Esophagus squamous epithelium (tissue), 4 donors: ENCODE results near the gene HELLS.

ENCODE experiments used
- CTCF ChIP-seq, 6 experiments: fragments of 450-650 bp in 4 of 6; fragments of 200-600 bp in 2 of 6; sonication (generic) in 2 of 6; IDR thresholded peaks; one replicate each; pipeline ENCODE4 v1.5.1; 2016 to 2019; ENCODE audit warnings: antibody characterized with exemption in 6 of 6, mild to moderate bottlenecking in 4 of 6, moderate library complexity in 4 of 6
- POLR2A ChIP-seq, 4 donors: fragments of 450-650 bp; IDR thresholded peaks; one replicate each; pipeline ENCODE4 v1.6.1; 2017; ENCODE audit warnings: antibody characterized with exemption in 4 of 4, mild to moderate bottlenecking in 4 of 4, moderate library complexity in 3 of 4

- TF ChIP-seq CTCF (IDR thresholded peaks at IDR 0.05) (no peak), POLR2A (IDR thresholded peaks at IDR 0.05) (no peak)
These were observed 37.5 kb downstream of the HELLS start for GRCh38 chr10:94583124-94583523.
